Colonic mucosa (tissue), 4 donors: ENCODE results near the gene MEIKIN. TPM values are rescaled to one million over a fixed set of nuclear protein-coding genes. Genes with fewer than 3 reads are reported as not detected.

Source experiments
- DNase-seq: peaks from one replicate; pipeline ENCODE4 v3.0.0-alpha.2; 2020
- H3K27ac ChIP-seq: fragments of 200-600 bp; one replicate; pipeline ENCODE4 v1.8.0; 2021
- H3K27me3 ChIP-seq: fragments of 200-600 bp; one replicate; pipeline ENCODE4 v1.8.0; 2021
- H3K36me3 ChIP-seq: fragments of 200-600 bp; one replicate; pipeline ENCODE4 v1.8.0; 2021
- H3K4me1 ChIP-seq: fragments of 200-600 bp; one replicate; pipeline ENCODE4 v1.8.0; 2021; ENCODE audit warnings: mild to moderate bottlenecking
- H3K4me3 ChIP-seq: fragments of 200-600 bp; one replicate; pipeline ENCODE4 v1.8.0; 2021
- H3K9ac ChIP-seq, 2 donors: one replicate each; pipeline ENCODE4 v1.7.0; 2013; ENCODE audit warnings: control low read depth in 2 of 2, low read depth in 2 of 2, low read length in 2 of 2
- H3K9me3 ChIP-seq: fragments of 200-600 bp; one replicate; pipeline ENCODE4 v1.8.0; 2021
- CTCF ChIP-seq: fragments of 200-600 bp; IDR thresholded peaks from one replicate; pipeline ENCODE4 v1.8.0; 2022; ENCODE audit warnings: antibody characterized with exemption, mild to moderate bottlenecking
- intact Hi-C: fragments of 100-400 bp; cut with DNase I; formaldehyde crosslinking; loops from one replicate; pipeline ENCODE4 v1.14.1; 2022
- total RNA-seq, 2 donors: library from RNA; stranded (reverse); fragmentation: NEBNext Ultra II Directional in 1 of 2; extraction: Animal tissue kit (Norgen Biotek cat#: 25700) in 1 of 2; gene quantifications; one replicate each; pipeline ENCODE4 v1.2.1, GENCODE V29; 2021
- donor health status: healthy.
- donor health status: DM: no; HTN: no; CAD: no.
- donor health status: DM: no; HTN: no; CAD: no.

Gene MEIKIN
- total RNA-seq, 2 donors from 2014 or later = not detected

GRCh38 chr5:131760793-131761192 is 184.7 kb downstream of the MEIKIN start:
- H3K27ac ChIP-seq = no peak overlapping the region
- no peak overlapping the region for H3K9ac ChIP-seq
- H3K36me3 ChIP-seq = no peaks in the 10 kb centered on the region
- no peak for DNase-seq
- no peaks in the 10 kb centered on the region for H3K9me3 ChIP-seq
- H3K4me3 ChIP-seq = no peak overlapping the region
- intact Hi-C loops = no loop called here
- no peak for TF ChIP-seq CTCF
- H3K27me3 ChIP-seq = no peaks in the 10 kb centered on the region
- H3K4me1 ChIP-seq = no peaks in the 10 kb centered on the region

GRCh38 chr5:131759704-131760103 is 185.8 kb downstream of the MEIKIN start:
- DNase-seq = no peak
- H3K4me1 ChIP-seq = no peaks in the 10 kb centered on the region
- no peak overlapping the region for H3K9ac ChIP-seq
- no peak for TF ChIP-seq CTCF
- H3K9me3 ChIP-seq = no peaks in the 10 kb centered on the region
- H3K27ac ChIP-seq = no peak overlapping the region
- H3K4me3 ChIP-seq = no peak overlapping the region
- no peaks in the 10 kb centered on the region for H3K36me3 ChIP-seq
- intact Hi-C loops = no loop called here
- no peaks in the 10 kb centered on the region for H3K27me3 ChIP-seq

GRCh38 chr5:131758520-131758900 is 187.0 kb downstream of the MEIKIN start:
- H3K27me3 ChIP-seq = no peaks in the 10 kb centered on the region
- no peak overlapping the region for H3K27ac ChIP-seq
- no peaks in the 10 kb centered on the region for H3K9me3 ChIP-seq
- H3K4me1 ChIP-seq = no peaks in the 10 kb centered on the region
- no peaks in the 10 kb centered on the region for H3K36me3 ChIP-seq
- intact Hi-C loops = no loop called here
- TF ChIP-seq CTCF = no peak
- no peak for DNase-seq
- H3K4me3 ChIP-seq = no peak overlapping the region
- no peak overlapping the region for H3K9ac ChIP-seq

- no peaks in the 10 kb centered on the region for H3K36me3 ChIP-seq
- no peaks in the 10 kb centered on the region for H3K9me3 ChIP-seq
- intact Hi-C loops = no loop called here
- H3K27ac ChIP-seq = no peak overlapping the region
- no peaks in the 10 kb centered on the region for H3K27me3 ChIP-seq
- DNase-seq = no peak
- TF ChIP-seq CTCF = no peak
- no peak overlapping the region for H3K4me3 ChIP-seq
- H3K9ac ChIP-seq = no peak overlapping the region
- no peaks in the 10 kb centered on the region for H3K4me1 ChIP-seq
Observed at GRCh38 chr5:131757830-131758519, 187.5 kb downstream of the MEIKIN start.

Other genes starting within 250 kb of the MEIKIN start
- gene FNIP1, start 148.6 kb downstream of the MEIKIN start, total RNA-seq = 10 to 100 TPM; 18.1 to 41.2 TPM
- gene ACSL6, start 66.0 kb upstream of the MEIKIN start, total RNA-seq = under 1 TPM; 0.25 to 0.93 TPM
- under 1 TPM in 1 of 2 donors, not detected in 1; 0.25 TPM for gene IL3, start 115.0 kb upstream of the MEIKIN start, total RNA-seq
- under 1 TPM in 1 of 2 donors, not detected in 1; 0.67 TPM for gene CSF2, start 128.1 kb upstream of the MEIKIN start, total RNA-seq